ENCODE measurements around the gene AFG3L2. TPM values are rescaled to one million over a fixed set of nuclear protein-coding genes. Genes with fewer than 3 reads are reported as not detected.

AFG3L2 gene
- total RNA-seq, 1 experiment from 2014 or later, result 73.5 TPM

- DNase-seq, result no peak
- no peak overlapping the region for H4K91ac ChIP-seq (ENCODE audit: insufficient read length, low read depth, low read length)
- no peak overlapping the region for H3K9ac ChIP-seq (ENCODE audit: extremely low read depth, insufficient read length, low read length)
- H3K4me1 Mint-ChIP-seq, result peaks cover 22 to 23% of the 10 kb centered on the region in 2 experiments
- WGBS (ENCODE audit: extremely low coverage, insufficient read length, low lambda C conversion rate), result no CpG with 5 or more reads among the region's 6 CpGs
- H3K23ac ChIP-seq (ENCODE audit: insufficient read length, low read depth, low read length), result no peak overlapping the region
- peaks cover 4% of the 10 kb centered on the region for H3K27me3 Mint-ChIP-seq (ENCODE audit: low read depth)
- H3K4me3 Mint-ChIP-seq, result no peak overlapping the region; a peak in 1 of 5 replicates
- no peaks in the 10 kb centered on the region; a peak in 1 of 5 replicates for H3K9me3 Mint-ChIP-seq
- no peak overlapping the region for H2BK120ac ChIP-seq (ENCODE audit: low read depth, low read length, poor library complexity, severe bottlenecking)
- H3T11ph ChIP-seq (ENCODE audit: low read length), result no peak overlapping the region
- H2BK20ac ChIP-seq (ENCODE audit: low read depth, low read length, poor library complexity, severe bottlenecking), result no peak overlapping the region
- no peaks in the 10 kb centered on the region for H4K20me1 ChIP-seq (ENCODE audit: control insufficient read depth, insufficient read depth, insufficient read length)
- H2BK5ac ChIP-seq (ENCODE audit: insufficient read length, low read length), result no peak overlapping the region
- H3K9me3 ChIP-seq (ENCODE audit: control insufficient read depth, low read depth, low read length), result no peaks in the 10 kb centered on the region
- H3K79me2 ChIP-seq (ENCODE audit: insufficient read depth, low read length), result no peaks in the 10 kb centered on the region
- no peaks in the 10 kb centered on the region; the same call in 1 of the 2 replicates for H3K4me1 ChIP-seq (ENCODE audit: insufficient read depth, low read length)
- H3K4me2 ChIP-seq (ENCODE audit: insufficient read depth, insufficient read length, low read length), result no peak overlapping the region
- H3K27me3 ChIP-seq (ENCODE audit: insufficient read depth, low read length), result no peaks in the 10 kb centered on the region
- no peak overlapping the region for H2BK12ac ChIP-seq (ENCODE audit: insufficient read length, low read depth, low read length)
- TF ChIP-seq, protein P1, sequence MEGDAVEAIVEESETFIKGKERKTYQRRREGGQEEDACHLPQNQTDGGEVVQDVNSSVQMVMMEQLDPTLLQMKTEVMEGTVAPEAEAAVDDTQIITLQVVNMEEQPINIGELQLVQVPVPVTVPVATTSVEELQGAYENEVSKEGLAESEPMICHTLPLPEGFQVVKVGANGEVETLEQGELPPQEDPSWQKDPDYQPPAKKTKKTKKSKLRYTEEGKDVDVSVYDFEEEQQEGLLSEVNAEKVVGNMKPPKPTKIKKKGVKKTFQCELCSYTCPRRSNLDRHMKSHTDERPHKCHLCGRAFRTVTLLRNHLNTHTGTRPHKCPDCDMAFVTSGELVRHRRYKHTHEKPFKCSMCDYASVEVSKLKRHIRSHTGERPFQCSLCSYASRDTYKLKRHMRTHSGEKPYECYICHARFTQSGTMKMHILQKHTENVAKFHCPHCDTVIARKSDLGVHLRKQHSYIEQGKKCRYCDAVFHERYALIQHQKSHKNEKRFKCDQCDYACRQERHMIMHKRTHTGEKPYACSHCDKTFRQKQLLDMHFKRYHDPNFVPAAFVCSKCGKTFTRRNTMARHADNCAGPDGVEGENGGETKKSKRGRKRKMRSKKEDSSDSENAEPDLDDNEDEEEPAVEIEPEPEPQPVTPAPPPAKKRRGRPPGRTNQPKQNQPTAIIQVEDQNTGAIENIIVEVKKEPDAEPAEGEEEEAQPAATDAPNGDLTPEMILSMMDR (conservative IDR thresholded peaks at IDR 0.05), result no peak
- no peaks in the 10 kb centered on the region for H3K36me3 Mint-ChIP-seq (ENCODE audit: insufficient read depth in 1 of 3, low read depth in 3 of 3)
- no peak overlapping the region for H3K27ac Mint-ChIP-seq
- H2AFZ ChIP-seq (ENCODE audit: low read length), result no peak overlapping the region
- no peak overlapping the region for H3K56ac ChIP-seq (ENCODE audit: insufficient read length, low read depth, low read length)
- H2AK5ac ChIP-seq (ENCODE audit: insufficient read length, low read length), result no peak overlapping the region
- H3K23me2 ChIP-seq (ENCODE audit: insufficient read length, low read depth, low read length, poor library complexity, severe bottlenecking), result no peaks in the 10 kb centered on the region
- no peaks in the 10 kb centered on the region for H3K79me1 ChIP-seq (ENCODE audit: insufficient read depth, low read depth, low read length, poor library complexity, severe bottlenecking)
- H3K14ac ChIP-seq (ENCODE audit: insufficient read depth, low read length), result no peak overlapping the region
- no peak overlapping the region for H3K4ac ChIP-seq (ENCODE audit: low read depth, low read length)
- no peak overlapping the region for H4K8ac ChIP-seq (replicated peaks; ENCODE audit: insufficient read length, low read depth, low read length)
- H4K5ac ChIP-seq (ENCODE audit: insufficient read length, low read depth, low read length), result no peak overlapping the region
- no peak overlapping the region for H3K18ac ChIP-seq (ENCODE audit: insufficient read length, low read depth, low read length)
- no peak overlapping the region for H3K27ac ChIP-seq (ENCODE audit: insufficient read length, low read depth, low read length)
- no peak overlapping the region for H2BK15ac ChIP-seq (ENCODE audit: low read depth, low read length)
These were observed 20.8 kb upstream of the AFG3L2 start for GRCh38 chr18:12397793-12398192.
